GM19035 (cell line): ENCODE results near the gene MUS81.
"Not testable (repeated sequence)": the region's sequence is repeated elsewhere in the genome, so short reads cannot be mapped to it uniquely, and the experiment has no call there.

Experiments
- ATAC-seq: cut with Tn5 transposase; IDR thresholded peaks from one replicate; pipeline ENCODE4 v1.9.1; 2021; ENCODE audit not compliant: unreplicated experiment

The MUS81 gene

DNA sequence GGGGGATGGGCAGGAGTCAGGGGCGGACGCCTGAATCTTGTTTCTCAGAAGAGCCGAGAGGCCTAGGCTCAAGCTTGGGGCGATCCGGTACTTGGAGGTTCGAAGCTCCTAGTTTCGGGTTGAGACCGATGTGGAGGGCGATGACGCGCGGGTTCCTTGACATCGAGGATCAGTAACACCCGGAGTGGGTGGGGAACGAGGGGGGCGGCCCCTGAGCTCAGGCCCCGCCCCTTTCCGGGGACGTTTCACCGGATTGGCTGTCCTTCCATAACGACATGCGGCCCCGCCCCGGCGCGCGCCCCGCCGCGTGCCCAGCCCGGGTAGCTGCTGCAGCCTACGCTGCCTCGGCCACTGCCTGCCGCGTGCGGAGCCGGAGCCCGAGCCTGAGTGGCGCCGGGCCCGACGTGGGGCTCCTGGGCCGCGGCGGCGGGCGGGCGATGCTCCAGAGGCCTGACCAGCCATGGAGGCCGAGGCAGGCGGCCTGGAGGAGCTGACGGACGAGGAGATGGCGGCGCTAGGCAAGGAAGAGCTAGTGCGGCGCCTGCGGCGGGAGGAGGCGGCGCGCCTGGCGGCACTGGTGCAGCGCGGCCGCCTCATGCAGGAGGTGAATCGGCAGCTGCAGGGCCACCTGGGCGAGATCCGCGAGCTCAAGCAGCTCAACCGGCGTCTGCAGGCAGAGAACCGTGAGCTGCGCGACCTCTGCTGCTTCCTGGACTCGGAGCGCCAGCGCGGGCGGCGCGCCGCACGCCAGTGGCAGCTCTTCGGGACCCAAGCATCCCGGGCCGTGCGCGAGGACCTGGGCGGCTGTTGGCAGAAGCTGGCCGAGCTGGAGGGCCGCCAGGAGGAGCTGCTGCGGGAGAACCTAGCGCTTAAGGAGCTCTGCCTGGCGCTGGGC is 30.3 kb downstream of the MUS81 start, which contains the start of gene CCDC85B:
CCDC85B (plus strand) TSS at position 350 of the 895 bp plus-strand sequence; CDS start at position 461, 111 bp downstream.
- ATAC-seq = peak; percentile 54

DNA sequence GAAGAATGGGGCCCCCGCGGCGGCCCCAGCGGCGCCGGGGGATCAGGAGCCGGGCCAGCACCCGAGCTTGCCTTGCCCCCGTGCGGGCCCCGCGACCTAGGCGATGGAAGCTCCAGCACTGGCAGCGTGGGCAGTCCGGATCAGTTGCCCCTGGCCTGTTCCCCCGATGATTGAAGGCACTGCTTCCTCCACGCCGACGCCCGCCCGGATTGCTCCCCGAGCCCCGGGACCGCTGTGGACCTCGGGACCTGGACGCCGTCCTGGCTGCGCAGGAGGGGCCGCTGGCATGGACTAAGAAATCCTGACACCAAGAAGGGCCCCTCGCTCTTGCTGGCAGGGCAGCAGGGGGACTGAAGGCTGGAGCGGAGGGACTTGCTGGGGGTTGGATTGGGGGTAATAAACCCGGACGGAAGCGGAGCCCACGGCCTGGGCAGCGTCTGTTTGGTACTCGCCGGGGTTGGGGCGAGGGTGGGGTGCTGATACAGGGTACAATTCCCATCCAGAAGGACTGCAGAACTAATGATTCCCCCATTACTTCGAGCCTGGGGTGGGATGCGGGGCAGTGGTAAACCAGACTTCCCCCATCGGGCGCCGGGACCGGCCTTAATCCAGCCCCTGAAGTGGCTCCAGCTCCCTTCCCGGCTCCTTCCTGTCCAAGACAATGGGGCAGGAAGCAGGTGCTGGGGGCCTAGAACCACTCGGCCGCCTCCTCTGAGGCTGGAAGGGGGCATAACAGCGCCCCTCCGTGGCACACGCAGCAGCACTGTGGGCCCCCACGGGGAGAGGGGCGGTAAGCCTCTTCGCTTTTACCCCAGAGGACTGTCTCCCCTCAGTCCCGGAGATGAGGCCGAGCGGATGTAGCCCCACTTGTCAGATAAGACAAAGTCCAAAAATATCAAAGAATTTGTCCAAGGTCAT is 31.2 kb downstream of the MUS81 start:
- ATAC-seq = no peak

DNA sequence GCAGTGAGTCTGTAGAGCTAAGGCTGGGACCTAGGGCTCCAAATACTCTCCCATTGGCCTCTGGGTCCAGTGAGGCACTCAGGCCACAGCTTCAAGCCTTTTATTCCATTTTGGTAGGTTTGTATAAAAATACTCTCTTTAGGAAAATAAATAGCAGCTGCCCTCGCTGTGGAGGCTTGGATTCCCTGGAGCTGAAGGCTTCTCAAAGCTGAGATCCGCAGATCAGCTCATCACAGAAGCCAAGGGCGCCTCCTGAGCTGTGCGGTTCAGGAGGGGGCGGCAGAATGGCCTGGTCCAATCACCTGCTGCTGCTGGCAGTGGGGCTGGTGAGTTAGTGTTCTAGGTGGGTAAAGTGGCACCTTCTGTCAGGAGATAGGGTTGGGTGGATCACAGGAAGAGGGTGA is 31.9 kb downstream of the MUS81 start:
- not testable (repeated sequence) for ATAC-seq

DNA sequence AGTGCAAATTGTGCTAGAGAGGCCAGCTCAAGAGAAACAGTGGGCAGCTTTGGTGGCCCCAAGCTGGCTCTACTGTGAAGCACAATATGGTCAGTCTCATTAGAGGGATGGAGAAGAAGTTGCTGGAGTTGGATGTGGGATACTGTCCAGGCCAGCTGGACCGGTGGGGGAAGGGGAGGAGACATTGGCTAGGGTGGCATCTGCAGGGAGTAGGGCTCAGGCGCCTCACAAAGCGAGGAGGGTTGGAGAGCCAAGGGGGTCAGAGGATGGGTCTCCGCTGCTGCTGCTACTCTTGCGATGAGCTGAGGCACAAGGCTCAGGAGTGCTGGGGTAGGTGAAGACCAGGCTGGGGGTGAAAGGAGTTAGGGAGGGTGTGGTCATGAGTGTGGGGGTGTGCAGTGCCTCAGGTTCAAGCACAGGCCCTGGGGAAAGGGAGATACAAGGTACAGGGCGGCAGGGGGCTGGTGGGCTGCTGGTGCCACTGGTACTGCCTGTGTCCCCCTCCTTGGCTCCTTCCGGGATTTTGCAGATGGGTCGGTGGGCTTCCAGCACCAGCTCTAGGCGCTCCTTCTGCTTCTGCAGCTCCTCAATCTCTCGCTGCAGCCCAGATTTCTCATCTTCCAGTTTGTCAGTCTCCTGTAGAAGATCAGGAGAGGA is 32.6 kb downstream of the MUS81 start:
- ATAC-seq = no peak

DNA sequence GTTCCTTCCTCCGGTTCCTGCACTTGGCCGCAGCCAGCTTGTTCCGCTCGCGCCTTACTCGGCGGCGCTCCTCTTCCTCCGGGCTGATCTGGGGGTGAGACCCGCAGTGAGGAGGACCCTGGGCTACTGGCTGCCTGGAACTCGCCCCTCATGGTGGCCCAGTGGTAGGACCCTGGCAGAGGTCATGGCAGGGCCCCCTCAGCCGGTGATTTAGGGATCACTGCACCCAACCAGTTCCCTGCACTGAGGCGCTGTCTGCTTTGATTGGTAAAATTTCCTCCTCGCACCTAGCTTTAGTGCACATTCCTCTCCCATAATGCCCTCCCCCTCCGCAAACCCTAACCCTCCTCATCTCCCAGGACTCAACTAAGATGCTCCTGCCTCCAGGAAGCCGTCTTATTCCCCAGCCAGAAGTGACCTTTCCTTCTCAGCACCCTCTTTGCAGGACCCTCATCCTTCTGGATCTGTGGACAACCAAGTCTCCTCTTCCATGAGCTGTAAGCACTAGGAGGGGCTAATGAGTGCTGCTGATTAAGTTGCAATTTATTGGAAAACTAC is 33.9 kb downstream of the MUS81 start:
- no peak for ATAC-seq

DNA sequence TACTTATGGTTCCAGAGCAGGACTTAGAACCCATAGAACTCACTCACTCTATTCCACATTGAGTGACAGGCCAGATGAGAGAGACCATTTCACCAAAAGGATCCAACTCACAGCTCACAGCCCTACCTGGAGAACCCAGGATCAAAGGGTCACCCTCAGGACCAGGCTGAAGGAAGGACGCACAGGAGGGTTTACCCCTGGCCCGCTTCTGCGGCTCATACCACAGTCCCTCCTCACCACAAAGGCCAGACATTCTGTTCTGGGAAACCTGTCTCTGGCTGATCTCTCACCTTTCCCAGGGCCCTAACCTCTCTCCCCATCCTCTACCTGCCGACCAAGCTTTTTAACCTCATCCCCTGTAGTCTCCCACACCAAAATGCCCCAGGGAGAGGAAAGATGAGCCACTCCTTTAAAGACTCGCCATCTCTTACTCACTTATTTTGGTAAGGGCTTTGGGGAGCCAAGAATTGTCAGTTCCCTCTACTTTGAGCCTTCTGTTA is 35.3 kb downstream of the MUS81 start:
- no peak for ATAC-seq

DNA sequence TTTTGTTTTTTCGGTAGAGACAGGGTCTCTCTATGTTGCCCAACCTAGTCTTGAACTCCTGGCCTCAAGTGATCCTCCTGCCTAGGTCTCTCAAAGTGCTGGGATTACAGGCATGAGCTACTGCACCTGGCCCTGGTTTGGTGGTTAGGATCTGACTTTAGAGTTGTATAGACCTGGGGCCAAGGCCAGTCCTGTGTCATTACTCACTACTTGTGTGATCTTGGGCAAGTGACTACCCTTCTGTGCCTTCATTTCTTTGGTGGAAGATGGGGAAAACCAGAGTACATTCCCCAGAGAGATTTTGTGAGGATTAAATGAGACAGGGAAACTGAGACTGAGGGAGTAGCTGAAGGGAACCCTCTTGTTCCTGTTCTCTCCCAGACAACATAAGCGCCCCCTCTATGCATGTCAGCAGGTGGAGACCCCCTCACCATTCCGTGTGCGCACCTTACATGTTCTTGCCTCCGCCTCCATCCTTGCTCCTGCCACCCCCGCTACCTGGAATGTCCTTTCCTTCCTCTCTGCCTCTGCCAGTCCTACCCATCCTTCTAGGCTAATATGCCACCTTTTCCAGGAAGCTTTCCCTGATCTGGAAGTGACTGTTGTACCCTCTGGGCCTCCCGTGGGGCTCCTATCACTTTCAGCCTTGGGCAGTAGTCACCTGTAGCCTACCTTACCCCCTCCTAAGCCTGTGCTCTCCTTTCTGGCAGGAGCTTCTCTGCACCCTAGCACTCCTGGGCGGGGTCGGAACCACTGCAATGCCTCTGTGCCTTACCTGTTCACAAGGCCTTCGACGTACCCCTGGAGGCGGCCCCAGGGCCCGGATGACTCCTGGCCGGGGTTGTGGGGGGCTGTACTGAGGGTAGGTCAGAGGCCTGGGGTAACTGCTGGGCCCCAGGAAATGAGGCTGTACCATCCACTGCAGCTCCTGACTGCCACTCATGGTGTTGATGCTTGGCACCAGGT is 36.1 kb downstream of the MUS81 start:
- ATAC-seq = no peak

DNA sequence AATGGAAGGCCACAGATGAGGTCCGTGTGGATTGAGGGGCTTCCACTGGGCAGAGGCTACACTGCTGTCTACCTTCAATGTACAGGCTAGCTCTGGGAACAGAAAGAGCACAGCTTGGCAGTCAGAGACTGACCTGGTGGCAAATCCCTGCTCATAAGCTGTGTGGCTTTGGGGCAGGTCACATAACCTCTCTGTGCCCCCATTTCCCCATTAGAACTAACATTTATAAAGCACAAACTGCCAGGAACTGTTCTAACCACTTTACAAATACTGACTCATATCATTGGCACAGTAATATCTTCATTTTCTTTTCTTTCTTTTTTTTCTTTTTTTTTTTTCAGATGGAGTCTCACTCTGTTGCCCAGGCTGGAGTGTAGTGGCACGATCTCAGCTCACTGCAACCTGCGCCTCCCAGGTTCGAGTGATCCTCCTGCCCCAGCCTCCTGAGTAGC is 36.8 kb downstream of the MUS81 start:
- no peak for ATAC-seq

DNA sequence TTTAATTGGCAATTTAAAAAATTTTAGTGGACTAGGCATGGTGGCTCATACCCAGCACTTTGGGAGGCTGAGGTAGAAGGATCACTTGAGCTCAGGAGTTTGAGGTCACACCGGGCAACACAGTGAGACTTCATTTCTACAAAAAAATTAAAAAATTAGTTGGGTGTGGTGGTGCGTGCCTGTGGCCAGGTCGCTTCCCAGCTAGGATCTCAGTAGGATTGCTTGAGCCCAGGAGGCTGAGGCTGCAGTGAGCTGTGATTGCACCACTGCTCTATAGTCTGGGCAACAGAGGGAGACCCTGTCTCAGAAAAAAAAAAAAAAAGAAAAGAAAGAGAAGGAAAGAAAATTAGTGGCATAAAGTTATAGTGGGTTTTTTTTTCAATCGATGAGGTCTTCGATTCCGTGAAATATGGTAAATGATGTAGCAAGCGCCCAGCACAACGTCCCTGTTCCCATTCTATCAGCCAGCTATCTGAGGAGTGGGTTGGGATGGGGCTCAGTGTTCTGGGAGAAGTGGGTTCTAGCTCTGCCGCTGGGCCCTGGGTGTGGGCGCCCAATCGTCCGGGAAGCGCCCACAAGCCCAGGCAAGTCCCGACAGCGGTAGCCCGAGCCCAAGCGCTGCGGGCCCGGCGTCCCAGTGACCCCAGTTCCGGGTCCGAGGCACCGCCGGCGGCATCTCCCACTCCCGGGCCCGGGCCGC is 38.6 kb downstream of the MUS81 start:
- no peak for ATAC-seq

DNA sequence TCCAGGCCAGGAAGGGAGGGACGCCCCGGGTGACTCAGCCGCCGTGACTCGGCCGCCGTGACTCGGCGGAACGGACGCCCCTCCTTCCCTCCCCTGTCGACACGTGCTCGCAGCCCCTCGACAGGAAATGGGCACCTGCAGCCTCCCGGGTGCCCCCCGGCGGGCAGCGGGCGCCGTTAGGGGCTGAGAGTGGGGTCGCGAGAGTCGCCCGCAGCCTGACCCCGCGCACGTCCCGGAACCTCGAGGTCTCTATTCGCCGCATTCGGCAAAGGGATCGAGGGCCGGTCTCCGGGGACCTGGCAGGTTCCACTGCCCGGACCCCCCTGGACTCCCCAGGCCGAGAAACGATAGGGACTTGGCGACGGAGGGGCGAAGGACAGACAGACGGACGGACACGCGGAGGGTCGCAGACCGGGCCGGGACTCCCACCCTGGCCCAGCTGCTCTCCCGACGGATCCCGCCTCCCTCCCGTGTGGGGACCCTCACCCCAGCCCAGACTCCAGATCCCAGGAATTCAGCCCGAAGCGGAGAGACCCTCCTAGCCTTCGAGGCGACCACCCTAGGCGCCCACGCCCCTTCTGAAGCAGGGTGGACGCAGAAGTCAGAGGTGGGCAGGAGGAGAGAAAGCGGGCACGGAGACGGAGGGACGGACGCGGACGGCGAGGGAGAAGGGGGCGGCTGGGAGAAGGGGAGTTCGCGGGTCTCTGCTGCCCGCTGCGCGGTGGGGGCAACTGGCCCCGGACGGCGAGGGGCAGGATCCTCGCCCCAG is 39.3 kb downstream of the MUS81 start:
- ATAC-seq = no peak

DNA sequence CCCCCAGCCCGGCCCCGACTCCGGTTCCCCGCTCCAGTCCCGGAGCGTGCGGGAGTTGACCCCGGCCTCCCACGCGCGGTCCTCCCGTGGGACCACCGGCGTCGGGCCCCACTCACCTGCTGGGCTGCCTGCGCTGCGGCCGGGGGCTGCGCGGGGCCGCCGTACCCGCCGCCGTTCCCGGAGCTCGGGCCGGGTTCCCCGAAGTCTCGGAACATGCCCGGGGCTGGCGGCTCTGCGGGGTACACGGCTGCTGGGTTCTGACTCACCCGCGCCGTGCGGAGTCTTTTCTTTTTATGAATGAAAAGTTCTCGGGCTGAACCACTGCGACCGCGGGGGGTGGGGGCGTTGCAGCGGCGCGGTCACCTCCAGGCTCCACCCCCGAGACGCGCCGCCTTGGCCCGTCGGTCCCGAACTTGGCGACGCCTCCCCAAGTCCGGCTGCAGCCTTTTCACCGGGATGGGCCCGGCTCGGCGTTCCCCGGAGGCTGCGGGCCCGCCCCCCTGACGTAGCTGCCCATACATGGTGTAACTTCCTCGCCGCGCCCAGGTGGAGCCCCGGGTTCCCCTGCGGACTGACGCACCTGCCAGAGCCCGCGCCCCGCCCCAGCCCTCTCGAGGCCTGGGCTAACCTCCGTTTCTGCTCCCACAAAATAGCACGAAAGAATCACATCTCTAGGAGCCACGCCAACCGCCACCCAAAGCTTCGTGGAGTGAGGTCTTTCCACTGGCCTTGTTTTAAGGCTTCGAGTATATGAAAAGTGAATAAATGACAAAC is 40.1 kb downstream of the MUS81 start, which contains the start of gene FOSL1:
FOSL1 (minus strand) TSS at position 264 of the 774 bp plus-strand sequence; CDS start at position 215, 49 bp downstream.
- ATAC-seq = peak; percentile 86

DNA sequence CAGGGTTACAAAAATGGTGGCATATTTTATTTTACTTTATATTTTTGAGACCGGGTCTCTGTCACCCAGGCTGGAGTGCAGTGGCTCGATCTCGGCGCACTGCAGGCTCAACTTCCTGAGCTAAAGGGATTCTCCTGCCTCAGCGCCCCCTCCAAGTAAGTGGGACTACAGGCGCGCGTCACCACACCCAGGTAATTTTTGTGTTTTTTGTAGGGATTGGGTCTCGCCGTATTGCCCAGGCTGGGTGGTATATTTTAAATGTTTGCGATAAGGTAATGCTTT is 40.6 kb downstream of the MUS81 start:
- no peak for ATAC-seq

DNA sequence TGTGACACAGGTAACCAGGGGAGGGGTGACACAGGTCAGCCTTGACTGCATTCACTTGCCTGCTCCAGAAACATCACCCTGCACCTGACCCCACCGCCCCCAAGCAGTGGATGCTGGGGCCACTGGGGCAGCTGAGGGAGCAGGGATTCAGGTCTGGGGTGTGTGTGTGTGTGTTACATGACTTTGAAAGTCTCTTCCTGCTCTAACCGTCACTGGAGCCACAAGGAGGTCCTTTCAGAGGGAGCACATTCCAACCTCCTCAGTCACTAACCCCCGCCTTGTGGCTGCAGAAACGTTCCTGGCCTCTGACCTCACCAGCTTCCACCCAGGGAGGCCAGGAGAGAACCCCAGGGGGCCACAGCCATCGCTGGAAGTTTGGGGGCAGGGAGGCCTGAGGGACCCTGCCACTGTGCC is 42.8 kb downstream of the MUS81 start:
- ATAC-seq = no peak

DNA sequence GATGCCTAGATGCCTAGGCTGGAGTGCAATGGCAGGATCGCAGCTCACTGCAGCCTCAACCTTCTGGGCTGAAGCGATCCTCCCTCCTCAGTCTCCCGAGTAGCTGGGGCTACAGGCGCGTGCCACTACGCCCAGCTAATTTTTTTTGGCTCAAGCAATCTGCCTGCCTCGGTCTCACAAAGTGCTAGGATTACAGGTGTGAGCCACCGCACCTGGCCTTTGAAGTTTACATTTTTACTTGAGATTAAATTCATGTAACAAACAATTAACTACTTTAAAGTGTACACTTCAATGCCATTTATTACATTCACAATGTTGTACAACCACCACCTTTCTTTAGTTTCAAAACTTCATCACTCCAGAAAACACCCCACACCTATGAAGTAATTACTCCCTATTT is 43.5 kb downstream of the MUS81 start:
- ATAC-seq = no peak

DNA sequence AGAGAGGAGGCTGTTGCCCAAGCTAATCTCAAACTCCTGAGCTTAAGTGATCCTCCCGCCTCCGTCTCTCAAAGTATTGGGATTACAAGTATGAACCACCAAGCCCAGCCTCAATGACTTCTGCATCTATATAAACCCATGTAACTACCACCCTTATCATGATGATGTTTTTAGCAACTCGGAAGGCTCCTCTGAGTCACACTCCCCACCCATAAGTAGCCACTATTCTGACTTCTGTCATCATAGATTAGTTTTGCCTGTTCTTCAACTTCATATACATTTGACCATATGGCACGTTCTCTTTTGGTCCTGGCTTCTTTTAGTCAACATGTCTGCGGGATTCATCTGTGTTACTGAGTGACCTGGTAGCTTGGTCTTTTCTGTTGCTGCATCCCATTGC is 46.4 kb downstream of the MUS81 start:
- no peak for ATAC-seq

DNA sequence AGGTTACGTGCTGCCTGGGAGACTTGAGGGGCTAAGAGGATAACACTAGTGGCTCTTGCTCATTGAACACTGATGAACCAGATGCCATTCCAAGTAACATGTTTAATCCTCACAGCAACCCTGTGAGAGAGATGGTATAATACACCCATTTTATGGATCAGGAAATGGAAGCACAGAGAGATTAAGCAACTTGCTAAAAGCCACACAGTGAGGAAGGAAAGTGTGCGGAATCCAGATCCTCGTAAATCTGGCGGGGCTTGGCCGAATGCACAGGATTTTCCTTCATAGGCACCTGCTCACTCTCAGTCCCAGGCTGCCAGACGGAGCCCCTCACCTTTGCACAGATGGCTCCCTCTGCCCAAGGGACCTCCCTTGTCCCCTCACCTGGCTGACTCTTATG is 47.6 kb downstream of the MUS81 start:
- ATAC-seq = no peak
